ENCODE measurements around the gene KAT6B. TPM values are rescaled to one million over a fixed set of nuclear protein-coding genes. Genes with fewer than 3 reads are reported as not detected.

The KAT6B gene
- total RNA-seq, 1 donor from 2014 or later: 21.3 TPM

- Histone ChIP-seq H3K4me2 (peak overlapping the region; percentile 17), H3F3A (ENCODE audit: low read depth) (no peaks in the 10 kb centered on the region), H3K27ac (peak overlapping the region; percentile 48), H3K36me3 (no peaks in the 10 kb centered on the region), H3K4me1 (peaks cover 14% of the 10 kb centered on the region), H3K27me3 (no peaks in the 10 kb centered on the region), H3K9ac (peak overlapping the region; percentile 18), H3K4me3 (no peak overlapping the region), H3K9me3 (ENCODE audit: low read depth) (no peaks in the 10 kb centered on the region), H2AFZ (replicated peaks) (no peak overlapping the region), H4K20me1 (ENCODE audit: low read depth) (peaks cover 8% of the 10 kb centered on the region), H3K79me2 (ENCODE audit: low read depth) (peaks cover 35% of the 10 kb centered on the region)
- Mint-ChIP-seq H3K27me3 (ENCODE audit: insufficient read depth, low read depth) (no peaks in the 10 kb centered on the region), H3K36me3 (peaks cover 1% of the 10 kb centered on the region), H3K4me1 (peaks cover 20% of the 10 kb centered on the region), H3K9me3 (no peaks in the 10 kb centered on the region), H3K27ac (no peak overlapping the region), H3K4me3 (no peak overlapping the region)
- no peak for DNase-seq (ENCODE audit: low spot score)
- TF ChIP-seq CTCF (IDR thresholded peaks at IDR 0.05): no peak
- TF ChIP-seq EZH2phosphoT487 (IDR thresholded peaks at IDR 0.05): no peak
- no peak for TF ChIP-seq EZH2 (IDR thresholded peaks at IDR 0.05)
Observed at GRCh38 chr10:74901867-74902450, 75.6 kb downstream of the KAT6B start.

- Histone ChIP-seq H3K27me3 (no peaks in the 10 kb centered on the region), H3K27ac (no peak overlapping the region), H4K20me1 (ENCODE audit: low read depth) (peaks cover 8% of the 10 kb centered on the region), H3K9ac (no peak overlapping the region), H2AFZ (replicated peaks) (no peak overlapping the region), H3K4me2 (no peak overlapping the region), H3K9me3 (ENCODE audit: low read depth) (no peaks in the 10 kb centered on the region), H3K4me1 (peaks cover 14% of the 10 kb centered on the region), H3K4me3 (no peak overlapping the region), H3F3A (ENCODE audit: low read depth) (no peaks in the 10 kb centered on the region), H3K36me3 (no peaks in the 10 kb centered on the region), H3K79me2 (ENCODE audit: low read depth) (peaks cover 35% of the 10 kb centered on the region)
- Mint-ChIP-seq H3K27ac (no peak overlapping the region), H3K27me3 (ENCODE audit: insufficient read depth, low read depth) (no peaks in the 10 kb centered on the region), H3K36me3 (peaks cover 1% of the 10 kb centered on the region), H3K4me3 (no peak overlapping the region), H3K4me1 (peaks cover 15% of the 10 kb centered on the region), H3K9me3 (no peaks in the 10 kb centered on the region)
- DNase-seq (ENCODE audit: low spot score): no peak
- TF ChIP-seq EZH2phosphoT487 (IDR thresholded peaks at IDR 0.05): no peak
- no peak for TF ChIP-seq CTCF (IDR thresholded peaks at IDR 0.05)
- TF ChIP-seq EZH2 (IDR thresholded peaks at IDR 0.05): no peak
Observed at GRCh38 chr10:74903491-74903890, 77.1 kb downstream of the KAT6B start.

GRCh38 chr10:74906611-74907198 lies 80.3 kb downstream of the KAT6B start:
- H3K27ac Mint-ChIP-seq: no peak overlapping the region
- no peak overlapping the region for H3K4me3 Mint-ChIP-seq

More at GRCh38 chr10:74906611-74907198, 80.3 kb downstream of the KAT6B start:
- H3F3A ChIP-seq (ENCODE audit: low read depth): no peaks in the 10 kb centered on the region
- peaks cover 7% of the 10 kb centered on the region for H3K4me1 ChIP-seq
- Mint-ChIP-seq H3K36me3 (no peaks in the 10 kb centered on the region), H3K27me3 (ENCODE audit: insufficient read depth, low read depth) (no peaks in the 10 kb centered on the region), H3K4me1 (peaks cover 8% of the 10 kb centered on the region), H3K9me3 (no peaks in the 10 kb centered on the region)
- H2AFZ ChIP-seq (replicated peaks): no peak overlapping the region
- H3K36me3 ChIP-seq: no peaks in the 10 kb centered on the region
- no peaks in the 10 kb centered on the region for H3K27me3 ChIP-seq
- H3K9me3 ChIP-seq (ENCODE audit: low read depth): no peaks in the 10 kb centered on the region
- no peak overlapping the region for H3K4me3 ChIP-seq
- peaks cover under 1% of the 10 kb centered on the region for H4K20me1 ChIP-seq (ENCODE audit: low read depth)
- TF ChIP-seq EZH2phosphoT487 (IDR thresholded peaks at IDR 0.05): no peak
- no peak for TF ChIP-seq CTCF (IDR thresholded peaks at IDR 0.05)
- no peak for TF ChIP-seq EZH2 (IDR thresholded peaks at IDR 0.05)
- no peak for DNase-seq (ENCODE audit: low spot score)
- H3K9ac ChIP-seq: no peak overlapping the region
- H3K79me2 ChIP-seq (ENCODE audit: low read depth): peaks cover 29% of the 10 kb centered on the region
- no peak overlapping the region for H3K27ac ChIP-seq
- no peak overlapping the region for H3K4me2 ChIP-seq

Data from neural progenitor cell (in vitro differentiated cells).